Stimulated activated CD4-positive, alpha-beta T cell treated with anti-CD3 and anti-CD28 coated beads, TNF-alpha, amount 100 ng/mL, for 1 hour (primary cell): ENCODE results near the gene SYTL1.
"Not testable (repeated sequence)": the region's sequence is repeated elsewhere in the genome, so short reads cannot be mapped to it uniquely, and the experiment has no call there.

Source experiments
- DNase-seq, 3 donors: peaks; one replicate each; pipeline ENCODE4 v3.0.0-alpha.2; 2020; ENCODE audit warnings: low read depth in 3 of 3, low spot score in 1 of 3

Gene SYTL1

GRCh38 chr1:27383039-27383605, 41.3 kb downstream of the SYTL1 start, which contains the start of gene CD164L2:
TSS of gene CD164L2 (minus strand) at chr1:27383333. CDS start at chr1:27383239, 94 bp downstream.
- DNase-seq: no peak

- no peak for DNase-seq
Observed at GRCh38 chr1:27383661-27384060, 41.8 kb downstream of the SYTL1 start.

GRCh38 chr1:27384797-27385196, 43.0 kb downstream of the SYTL1 start:
- not testable (repeated sequence) for DNase-seq

GRCh38 chr1:27388337-27389005, 46.6 kb downstream of the SYTL1 start:
- peak; percentile 40 to 67 (median 41) for DNase-seq

DNA sequence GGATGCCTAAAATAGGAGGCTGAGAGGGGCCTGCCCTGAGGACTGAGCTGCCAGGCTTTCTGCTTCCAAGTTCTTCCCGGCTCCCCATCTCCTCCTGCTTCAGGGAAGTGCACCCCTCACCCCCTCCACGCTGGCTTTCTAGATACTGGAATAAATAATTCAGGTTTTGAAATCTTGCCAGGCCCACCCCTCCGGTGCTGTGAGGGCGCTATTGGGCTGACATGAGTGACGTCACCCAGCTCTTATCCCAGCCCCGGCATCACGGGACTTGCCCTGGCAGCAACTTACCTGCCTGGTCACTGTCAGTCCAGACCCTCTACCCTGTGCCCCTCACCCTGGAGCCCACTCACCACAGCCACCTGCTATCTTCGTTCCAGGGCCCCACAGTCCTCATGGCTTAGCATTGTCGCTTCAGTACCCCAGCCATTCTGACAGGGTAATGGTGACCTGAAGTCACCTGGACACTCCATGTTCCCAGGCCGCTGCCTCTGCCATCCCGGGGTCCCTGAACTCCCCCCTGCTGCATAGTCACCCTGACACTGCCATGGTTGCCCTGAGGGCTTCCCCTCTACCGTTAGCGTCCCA, 49.8 kb downstream of the SYTL1 start:
- DNase-seq: no peak

GRCh38 chr1:27392096-27392777, 50.4 kb downstream of the SYTL1 start, which contains the start of gene GPR3:
TSS of gene GPR3 (plus strand) at chr1:27392622. CDS start at chr1:27393799, 1,177 bp downstream.
- peak; percentile 83 to 94 (median 86) for DNase-seq

DNA sequence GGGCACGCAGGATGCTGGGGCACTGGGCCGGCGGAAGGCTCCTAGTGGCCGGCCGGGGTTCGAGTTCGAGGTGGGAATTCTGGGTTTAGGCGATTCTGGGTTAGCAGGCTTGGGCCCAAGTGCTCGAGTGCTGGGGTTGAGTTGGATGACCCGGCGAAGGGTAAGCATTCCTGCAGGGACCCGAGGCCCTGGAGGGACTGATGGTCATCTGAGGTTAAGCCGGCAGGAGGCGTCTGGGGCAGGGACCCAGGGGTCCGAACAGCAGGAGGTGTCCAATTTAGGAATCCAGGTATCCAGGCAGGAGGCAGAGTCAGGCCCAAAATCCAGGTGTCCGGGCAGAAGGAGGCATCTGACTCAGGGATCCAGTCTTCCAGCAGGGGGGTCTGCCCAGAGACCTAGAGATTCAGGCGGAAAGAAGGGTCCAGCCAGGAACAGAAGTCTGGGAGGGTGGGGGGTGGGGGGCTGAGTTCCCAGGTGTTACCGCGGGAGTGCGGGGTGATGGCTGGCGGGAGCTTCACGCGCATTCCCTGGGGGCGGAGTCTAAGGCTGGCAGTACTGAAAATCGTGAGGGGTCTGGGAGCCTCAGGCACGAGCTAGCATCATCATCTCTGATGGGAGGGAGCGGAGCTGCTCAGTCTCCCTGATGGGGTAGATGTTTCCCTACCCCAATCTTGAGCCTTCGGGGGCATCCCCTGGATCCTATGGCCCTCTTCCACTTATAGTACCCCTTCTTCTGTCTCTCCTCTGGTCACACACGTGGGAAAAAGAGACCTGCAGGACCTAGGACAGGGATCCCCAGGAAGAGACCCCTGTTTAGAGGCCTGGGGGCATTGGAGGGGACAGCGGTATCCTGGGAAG, 51.2 kb downstream of the SYTL1 start:
- no peak for DNase-seq

DNA sequence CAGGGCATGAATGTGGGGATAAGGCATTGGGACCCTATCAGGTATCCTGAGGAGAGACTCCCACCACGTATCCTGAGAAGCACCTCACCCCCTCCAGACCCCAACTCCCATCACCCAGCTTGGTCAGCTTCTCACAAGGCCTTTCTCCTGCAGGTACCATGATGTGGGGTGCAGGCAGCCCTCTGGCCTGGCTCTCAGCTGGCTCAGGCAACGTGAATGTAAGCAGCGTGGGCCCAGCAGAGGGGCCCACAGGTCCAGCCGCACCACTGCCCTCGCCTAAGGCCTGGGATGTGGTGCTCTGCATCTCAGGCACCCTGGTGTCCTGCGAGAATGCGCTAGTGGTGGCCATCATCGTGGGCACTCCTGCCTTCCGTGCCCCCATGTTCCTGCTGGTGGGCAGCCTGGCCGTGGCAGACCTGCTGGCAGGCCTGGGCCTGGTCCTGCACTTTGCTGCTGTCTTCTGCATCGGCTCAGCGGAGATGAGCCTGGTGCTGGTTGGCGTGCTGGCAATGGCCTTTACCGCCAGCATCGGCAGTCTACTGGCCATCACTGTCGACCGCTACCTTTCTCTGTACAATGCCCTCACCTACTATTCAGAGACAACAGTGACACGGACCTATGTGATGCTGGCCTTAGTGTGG, 51.9 kb downstream of the SYTL1 start:
- no peak for DNase-seq

- no peak for DNase-seq
Observed at GRCh38 chr1:27394282-27394658, 52.4 kb downstream of the SYTL1 start.

DNA sequence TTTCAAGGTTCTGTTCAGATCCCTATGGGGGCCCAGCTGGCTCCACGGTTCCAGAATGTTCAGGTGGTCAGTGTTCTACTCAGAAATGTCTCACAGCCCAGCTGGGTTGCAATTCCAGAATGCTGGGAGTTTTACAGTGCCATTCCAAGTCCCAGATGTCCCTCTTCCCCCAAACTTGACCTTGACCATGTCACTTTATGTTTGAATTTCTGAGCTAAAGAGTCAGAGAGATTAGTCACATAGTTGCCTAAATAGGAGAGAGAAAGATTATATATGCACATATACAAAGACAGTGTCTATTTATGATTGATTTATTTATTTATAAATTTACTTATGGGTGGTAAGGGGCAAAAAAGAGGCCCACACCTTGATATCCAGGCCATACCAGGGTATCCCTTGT, 53.1 kb downstream of the SYTL1 start:
- DNase-seq: no peak

GRCh38 chr1:27395441-27396195, 53.8 kb downstream of the SYTL1 start:
- DNase-seq: peak; percentile 38 to 72 (median 57)

- DNase-seq: no peak
Observed at GRCh38 chr1:27397110-27397509, 55.3 kb downstream of the SYTL1 start.

GRCh38 chr1:27397749-27398148, 55.9 kb downstream of the SYTL1 start:
- no peak for DNase-seq

DNA sequence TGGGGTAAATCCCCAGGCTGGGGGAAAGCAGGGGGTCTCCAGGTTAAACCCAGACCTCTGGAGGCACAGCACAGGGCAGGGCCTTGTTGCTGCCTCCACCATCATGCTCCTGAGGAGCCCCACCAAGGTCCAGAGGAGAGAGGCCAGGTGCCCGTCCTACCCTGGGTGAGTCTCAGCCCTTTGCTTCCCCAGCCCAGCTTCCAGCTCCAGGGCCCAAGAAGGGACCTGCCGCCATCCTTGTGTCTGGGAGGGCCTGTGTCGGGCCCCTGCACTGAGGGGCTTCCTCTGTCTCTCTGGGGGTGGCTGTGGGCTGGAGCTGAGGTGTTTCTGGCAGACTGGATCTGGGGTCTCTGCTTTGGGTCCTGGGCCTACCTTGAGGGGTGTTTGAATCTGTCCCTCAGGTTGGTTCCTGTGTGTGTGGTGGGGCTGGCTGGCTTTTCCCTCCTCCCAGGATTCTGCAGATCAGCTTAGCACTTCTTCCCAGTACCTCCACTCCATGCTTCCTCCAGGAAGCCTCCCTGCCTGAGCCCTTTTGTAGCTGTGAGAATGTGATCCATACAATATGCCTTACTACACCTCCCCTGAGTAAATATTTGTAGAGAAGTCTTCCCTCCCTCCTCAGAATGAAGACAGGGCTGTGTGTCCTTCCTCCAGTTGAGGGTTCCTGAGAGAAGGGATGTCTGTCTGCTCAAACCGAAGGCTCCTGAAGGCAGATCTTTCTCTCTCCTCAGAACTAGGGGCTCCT, 56.8 kb downstream of the SYTL1 start:
- no peak for DNase-seq

DNA sequence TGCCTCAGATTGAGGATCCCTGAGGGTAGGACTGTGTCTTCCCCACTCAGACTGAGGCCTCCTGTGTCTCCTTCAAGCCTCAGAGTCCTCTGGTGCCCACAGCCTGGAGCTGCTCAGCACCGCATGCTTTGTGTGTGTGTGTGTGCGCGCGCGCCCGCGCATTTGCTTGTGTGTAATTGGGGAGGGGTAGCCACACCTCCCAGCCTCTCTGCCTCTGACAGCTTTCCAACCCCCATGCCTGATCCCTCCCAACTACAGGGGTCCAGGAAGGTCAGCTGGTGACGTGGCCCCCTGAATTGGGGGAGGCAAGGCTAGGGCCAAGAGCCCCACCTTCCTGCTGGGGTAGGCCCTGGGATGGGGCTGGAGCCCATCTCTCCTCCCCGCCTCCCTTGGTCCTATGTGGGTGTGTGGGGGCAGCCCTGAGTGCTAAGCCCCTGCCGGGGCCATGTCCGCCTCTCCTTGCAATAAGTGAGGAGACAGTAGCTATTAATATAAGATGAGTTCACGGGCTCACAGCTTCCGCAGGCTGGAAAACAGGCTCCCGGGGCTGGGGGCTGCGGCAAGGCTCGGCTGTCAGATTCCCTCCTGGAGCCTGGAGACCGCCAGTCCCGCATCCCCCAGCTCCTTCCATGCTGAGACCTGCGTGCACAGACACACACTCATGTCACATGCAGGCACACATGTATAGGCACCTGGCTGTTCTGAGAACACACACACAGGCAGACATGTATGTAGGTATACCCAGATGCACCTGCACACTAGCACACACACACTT, 57.6 kb downstream of the SYTL1 start:
- DNase-seq: no peak

- no peak for DNase-seq
Observed at GRCh38 chr1:27400082-27400962, 58.5 kb downstream of the SYTL1 start.

- DNase-seq: no peak
Observed at GRCh38 chr1:27400963-27401341, 59.1 kb downstream of the SYTL1 start.
